DMS53 treated with DMSO at 0.1 percent for 48 hours (cell line): ENCODE results near the gene NIFK.
"Not testable (repeated sequence)": the region's sequence is repeated elsewhere in the genome, so short reads cannot be mapped to it uniquely, and the experiment has no call there.

Source experiments
- DNase-seq: peaks from one replicate; lab custom pipeline; 2025; ENCODE audit not compliant: unreplicated experiment; lab: John Stamatoyannopoulos, UW

The NIFK gene

DNA sequence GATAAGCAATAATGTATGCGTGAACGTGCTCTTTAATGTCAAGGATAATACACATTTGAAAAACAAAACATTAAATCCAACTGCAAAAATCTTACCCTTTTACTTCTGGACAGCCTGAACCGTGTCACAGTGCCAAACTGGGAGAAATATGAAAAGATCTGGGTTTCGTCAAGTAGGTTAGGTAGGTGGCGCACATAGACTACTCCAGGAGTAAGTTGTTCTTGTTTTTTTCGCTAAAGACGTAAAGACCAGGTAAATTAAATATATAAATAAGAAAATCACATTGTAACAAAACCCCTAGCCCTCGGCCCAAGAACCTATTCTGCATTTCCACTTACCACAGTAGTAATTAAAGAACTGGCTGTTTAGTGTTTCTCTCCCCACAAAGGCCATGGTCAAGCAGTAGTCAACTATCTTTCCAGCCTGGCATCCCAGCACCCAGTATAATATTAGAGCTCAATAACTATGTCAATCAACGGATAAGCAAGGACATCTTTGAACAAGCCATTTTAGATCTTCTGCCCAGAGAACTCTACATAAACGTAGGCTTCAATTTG lies 1.1 kb downstream of the NIFK start:
- DNase-seq, result no peak

DNA sequence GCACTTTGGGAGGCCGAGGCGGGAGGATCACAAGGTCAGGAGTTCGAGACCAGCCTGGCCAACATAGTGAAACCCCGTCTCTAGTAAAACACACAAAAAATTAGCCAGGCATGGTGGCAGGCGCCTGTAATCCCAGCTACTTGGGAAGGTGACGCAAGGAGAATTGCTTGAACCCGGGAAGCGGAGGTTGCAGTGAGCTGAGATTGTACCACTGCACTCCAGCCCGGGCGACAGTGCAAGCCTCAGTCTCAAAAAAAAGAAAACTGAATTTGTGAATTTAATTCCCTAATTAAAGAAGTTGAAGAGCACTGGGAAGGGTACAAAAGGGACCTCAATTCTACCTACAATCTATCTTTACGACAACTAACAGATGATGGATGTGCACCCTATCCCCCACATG lies 2.1 kb downstream of the NIFK start:
- not testable (repeated sequence) for DNase-seq

DNA sequence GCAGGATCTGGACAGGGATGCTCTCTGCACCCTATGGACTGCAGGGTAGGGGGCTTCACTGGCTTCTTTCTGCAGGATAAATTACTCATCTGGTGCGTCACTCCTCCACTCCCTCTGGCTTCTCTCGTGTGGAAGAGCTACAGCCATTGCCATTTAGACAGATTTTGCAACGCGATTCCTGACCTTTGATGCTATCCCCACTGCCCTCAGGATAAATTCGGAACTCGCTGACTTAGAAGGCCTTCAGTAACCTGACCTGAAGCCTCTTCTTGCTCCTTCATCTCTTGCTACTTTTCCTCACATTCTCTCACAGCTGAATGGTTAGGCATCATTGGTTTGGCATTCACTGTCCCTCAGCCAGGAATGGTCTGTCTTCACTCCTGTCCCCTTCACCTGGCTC lies 5.3 kb downstream of the NIFK start:
- DNase-seq, result no peak

DNA sequence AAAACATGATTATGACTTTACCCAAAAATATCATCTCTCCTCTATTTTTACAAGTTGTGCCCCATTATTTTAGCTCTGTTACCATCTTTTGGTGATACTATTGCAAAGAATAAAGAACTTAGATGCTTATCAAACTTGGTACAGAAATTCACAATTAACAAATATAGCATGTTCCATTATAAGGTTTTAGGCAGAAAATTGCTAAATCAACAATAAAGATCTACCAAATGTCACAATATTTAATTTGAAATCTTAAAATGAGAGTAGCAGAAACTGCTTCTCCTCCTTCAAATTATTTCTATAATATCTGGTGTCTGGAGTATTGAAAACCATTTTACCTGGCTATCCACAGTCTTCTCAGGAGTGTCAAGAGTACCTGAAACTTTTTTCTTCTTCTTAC lies 8.7 kb downstream of the NIFK start:
- DNase-seq, result no peak

DNA sequence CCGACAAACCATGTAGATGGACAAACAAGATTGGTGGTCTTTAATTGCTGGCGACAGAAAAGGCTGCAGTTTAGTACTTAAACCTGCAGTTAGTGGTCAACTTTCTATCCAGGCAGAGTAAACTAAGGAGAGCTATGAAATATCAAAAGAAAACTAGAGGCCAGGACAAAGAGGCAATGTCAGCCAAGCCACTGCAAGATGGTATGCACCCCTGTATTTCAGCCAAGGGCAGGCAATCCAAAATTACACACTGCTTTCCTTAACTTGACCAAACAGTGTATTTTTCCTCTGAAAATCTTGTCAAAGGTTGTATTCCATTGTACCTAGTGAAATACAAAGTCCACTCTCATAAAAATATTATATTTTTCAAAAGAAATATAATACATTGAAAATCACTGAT lies 9.3 kb downstream of the NIFK start:
- no peak for DNase-seq

DNA sequence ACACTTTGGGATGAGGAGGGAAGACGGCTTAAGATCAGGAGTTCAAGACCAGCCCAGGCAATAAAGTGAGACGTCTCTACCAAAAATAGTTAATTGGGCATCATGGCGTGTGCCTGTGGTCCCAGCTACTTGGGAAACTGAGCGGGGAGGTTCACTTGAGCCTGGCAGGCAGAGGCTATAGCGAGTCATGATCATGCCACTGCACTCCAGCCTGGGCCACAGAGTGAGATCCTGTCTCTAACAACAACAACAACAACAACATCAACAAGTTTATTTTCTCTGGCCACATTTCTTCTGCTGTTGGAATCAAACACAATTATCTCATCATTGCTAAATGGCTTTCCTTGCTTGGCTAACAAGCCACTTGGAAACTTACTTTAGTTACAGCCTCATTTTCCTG lies 13.4 kb downstream of the NIFK start:
- DNase-seq, result no peak

DNA sequence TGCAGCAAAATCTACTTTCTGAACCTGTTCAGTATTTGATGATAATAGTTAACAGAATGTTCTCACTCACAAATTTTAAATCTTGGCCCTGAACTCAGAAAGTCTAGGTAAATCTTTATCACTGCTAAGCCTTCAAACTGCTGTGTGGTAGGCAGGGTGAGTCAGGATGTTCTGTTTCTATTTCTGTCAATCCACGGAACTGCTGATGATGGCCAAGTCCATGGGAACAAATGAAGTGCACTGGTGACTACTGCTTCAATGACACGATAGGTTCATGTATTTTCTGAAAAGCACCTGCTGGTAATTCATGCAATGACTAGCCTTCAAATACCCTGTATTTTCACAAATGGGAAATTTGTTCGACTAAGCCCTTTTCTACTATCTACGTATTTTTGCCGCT lies 14.2 kb downstream of the NIFK start:
- DNase-seq, result peak; percentile 2

DNA sequence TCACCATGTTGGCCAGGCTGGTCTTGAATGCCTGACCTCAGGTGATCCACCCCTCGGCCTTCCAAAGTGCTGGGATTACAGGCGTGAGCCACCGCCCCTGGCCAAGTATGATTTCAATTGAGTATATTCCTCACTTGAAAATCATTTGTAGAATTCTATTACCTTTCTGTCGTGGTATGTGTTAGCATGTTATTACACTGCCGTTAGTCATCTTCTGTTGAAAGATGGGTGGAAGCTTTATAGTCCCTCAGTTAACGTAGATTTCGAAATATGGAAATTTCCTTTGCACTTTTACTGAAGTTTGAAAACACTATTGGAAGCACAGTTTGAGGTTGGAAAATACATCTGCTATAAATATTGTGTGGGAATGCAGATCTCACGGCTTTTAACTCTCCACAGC lies 14.7 kb downstream of the NIFK start:
- no peak for DNase-seq

DNA sequence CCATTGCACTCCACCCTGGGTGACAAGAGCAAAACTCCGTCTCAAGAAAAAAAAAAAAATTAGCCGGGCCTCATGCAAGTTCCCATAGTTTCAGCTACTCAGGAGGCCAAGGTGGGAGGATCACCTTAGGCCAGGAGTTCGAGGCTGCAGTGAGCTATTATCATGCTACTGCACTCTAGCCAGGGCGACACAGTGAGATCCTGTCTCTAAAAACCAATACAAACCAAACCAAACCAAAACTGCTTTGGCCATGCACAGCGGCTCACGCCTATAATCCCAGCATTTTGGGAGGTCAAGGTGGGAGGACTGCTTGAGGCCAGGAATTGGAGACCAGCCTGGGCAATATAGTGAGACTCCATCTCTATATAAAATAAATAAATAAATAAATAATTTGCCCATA lies 19.1 kb downstream of the NIFK start:
- DNase-seq, result no peak

DNA sequence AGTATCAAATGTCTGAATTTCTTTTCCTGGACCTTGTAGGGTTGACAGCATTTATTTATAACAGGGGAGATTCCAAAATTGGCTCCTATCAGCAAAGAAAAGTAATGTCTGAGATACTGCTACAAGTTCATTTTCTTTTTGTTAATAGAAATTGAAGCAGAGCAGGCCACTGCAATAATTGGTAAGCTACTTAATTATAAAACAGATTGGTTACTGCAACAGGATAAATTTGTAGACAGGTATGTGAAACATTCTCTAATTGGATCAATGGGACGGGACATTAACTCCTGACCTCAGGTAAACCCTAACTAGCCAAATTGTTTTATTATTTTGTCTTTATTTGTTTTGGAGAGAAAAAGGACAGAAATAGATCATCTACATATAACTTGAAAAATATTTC lies 20.5 kb downstream of the NIFK start:
- DNase-seq, result no peak

DNA sequence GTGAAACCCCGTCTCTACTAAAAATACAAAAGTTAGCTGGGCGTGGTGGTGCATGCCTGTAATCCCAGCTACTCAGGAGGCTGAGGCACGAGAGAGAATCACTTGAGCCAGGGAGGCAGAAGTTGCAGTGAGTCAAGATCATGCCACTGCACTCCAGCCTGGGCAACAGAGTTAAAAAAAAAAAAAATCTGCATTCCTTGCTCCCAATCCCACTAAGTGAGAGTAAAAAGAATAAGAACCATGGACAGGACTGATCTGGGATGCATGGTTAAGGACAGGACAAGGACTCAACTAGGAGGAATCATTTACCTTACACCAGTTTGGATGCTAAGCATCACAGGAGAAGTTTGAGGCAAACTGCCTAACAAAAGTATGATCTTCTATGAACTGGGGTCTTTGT lies 25.2 kb downstream of the NIFK start:
- not testable (repeated sequence) for DNase-seq

DNA sequence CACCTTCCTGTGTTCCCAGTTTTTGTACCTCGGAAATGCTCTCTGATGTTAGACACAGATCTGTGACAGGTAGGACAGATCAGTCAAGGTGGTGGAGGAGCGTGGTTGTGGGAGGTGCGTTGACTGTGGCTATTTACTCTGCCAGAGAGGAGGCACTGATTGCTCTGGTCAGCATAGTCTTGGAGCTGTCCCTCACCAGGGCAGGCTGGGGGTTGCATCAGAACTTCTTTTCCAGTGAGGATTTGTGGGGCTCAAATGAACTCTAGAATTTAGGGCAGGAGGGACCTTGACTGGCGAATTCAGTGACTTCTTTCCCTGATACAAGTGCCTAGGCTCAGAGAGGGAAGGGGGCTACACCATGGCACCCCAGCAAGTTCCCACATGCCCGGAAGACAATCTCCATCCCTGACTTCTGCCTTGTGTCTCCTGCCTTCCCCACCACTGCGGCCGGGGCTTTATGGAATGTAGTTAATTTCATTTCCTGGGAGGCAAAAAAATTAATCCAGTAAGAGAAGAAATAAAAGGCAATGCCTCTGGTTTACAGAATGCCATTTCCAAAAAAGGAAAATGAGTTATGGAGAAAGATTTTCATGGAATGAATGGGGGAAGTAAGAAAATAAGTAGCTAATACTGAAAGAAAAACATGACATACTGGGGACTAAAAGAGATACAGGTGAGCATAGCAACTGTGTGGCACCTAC lies 26.1 kb downstream of the NIFK start:
- no peak for DNase-seq

DNA sequence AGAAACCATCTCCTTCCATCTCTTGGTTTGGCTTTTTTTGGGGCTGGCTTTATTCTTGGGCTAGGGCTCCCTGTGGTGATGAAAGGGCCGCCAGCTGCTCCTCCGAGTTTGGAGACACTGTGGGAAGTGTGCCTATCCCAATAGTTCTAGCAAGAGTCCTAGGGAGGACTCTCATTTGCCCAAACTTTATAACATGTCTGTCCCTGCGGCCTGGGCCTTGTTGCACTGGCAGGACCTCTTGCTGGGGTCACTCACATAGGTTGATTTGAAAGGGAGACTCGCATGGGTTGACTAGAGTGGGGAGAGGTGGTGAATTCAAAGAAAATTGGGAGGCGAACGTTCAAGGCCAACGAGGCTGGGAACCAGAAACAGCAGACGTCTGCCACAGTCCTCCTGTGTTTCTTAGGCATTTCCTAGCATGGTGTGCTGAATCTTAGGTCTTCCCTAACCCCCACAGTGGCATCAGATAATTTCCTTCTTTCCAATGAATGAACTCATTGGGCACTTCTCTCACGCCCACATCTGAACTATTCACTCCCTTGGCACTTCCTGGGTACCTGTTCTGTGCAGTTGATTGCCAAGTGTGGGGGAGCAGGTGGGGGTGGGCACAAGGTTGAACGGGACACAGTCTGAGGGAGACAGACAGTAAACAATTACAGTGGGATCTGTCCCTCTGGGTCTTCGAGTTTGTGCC lies 26.8 kb downstream of the NIFK start:
- DNase-seq, result no peak

DNA sequence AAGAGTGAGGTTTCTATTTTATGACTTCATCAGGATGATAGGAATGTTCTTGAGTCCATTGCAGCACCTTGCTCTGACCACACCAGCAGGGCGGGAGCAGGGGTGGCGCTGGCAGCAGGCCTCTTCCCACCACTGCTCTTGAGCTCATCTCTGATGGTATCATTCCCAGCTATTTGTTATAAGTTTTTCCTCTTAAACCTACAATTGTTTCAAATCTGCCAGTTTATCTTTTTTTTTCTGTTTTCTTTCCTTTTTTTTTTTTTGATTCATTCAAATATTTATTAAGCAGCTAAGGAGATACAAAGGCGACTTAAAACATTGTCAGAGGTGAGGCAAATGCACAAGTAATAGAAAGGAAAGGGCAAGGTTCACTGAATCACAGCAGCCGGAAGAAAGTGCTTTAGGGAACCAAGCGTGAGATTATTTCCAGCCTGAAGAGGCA lies 28.7 kb downstream of the NIFK start:
- DNase-seq, result no peak

DNA sequence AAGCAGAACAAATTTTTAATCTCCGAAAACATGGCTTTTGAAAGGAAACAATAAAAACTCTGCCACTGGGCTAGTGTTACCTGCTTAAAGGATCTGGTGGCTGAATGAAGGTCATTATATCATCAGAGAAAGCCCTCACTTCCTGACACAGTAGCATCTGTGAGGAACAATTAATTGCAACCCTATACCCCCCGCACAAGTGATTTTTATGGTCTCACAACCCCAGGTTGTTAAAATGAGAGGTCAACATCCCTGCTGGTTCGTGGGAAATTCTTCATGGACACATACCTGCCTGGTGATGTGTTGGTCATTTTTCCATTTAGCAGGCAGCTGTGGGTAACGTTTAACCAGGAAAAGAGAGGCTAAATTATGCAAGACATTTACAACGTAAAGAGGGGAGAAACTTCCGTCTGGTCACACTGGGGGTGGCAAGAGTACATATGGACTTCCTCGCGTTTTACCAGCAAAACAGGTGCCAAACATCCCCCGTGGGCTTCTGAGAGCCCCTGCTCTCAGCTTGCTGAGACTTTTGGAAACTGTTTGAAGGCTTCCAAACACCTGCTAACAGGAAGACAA lies 29.2 kb downstream of the NIFK start:
- peak; percentile 23 for DNase-seq

DNA sequence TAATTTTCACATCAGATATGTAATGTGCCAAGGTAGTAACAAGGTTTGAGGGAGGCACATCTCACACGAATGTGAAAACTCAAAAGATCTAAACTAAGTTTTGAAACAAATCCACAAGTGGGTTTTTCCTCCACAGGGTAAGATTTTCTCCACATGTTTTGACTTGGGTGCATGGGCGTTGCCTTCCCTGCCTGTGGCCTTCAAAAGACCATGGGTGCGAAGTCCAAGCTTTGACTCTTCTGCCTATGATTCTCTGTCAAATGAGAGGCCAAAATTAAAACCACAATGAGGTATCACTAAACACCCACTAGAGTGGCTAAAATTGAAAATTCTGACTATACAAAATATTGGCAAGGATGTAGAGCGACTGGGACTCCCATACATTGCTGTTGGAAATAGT lies 30.7 kb downstream of the NIFK start:
- DNase-seq, result no peak

DNA sequence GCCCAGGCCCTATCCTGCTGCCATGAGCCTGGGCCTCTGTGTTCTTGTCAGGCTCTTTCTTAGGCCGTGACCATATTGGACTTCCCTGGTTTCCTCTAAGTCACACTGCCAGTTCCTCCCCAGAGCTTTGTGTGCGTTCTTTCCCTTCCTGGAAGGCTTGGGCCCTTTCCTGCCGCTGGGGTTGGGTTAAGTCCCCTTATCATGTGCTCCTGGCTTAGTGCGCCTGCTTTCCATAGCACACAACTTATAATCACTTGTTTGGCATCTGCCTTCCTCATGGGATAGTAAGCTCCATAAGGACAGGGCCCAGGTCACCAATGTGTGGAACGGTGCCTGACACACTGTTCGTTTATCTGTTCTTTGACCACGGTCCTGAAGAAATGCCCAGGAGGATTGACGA lies 31.3 kb downstream of the NIFK start:
- DNase-seq, result no peak

DNA sequence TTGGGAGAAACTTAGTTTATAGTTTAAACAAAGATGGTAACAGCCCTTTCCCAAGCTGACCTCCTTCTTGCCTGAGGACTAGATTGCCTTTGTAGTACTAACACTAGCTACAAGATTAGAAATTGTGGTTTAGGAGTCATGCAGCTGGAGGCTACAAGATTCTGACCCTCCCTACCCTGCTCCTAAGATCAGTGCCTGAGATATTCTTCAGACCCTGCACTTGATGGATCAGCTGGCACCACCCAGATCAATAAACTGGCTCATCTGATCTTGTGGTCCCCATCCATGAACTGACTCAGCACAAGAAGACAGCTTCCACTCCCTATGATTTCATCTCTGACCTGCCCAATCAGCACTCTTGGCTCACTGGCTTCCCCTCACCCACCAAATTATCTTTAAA lies 34.9 kb downstream of the NIFK start:
- DNase-seq, result not testable (repeated sequence)

DNA sequence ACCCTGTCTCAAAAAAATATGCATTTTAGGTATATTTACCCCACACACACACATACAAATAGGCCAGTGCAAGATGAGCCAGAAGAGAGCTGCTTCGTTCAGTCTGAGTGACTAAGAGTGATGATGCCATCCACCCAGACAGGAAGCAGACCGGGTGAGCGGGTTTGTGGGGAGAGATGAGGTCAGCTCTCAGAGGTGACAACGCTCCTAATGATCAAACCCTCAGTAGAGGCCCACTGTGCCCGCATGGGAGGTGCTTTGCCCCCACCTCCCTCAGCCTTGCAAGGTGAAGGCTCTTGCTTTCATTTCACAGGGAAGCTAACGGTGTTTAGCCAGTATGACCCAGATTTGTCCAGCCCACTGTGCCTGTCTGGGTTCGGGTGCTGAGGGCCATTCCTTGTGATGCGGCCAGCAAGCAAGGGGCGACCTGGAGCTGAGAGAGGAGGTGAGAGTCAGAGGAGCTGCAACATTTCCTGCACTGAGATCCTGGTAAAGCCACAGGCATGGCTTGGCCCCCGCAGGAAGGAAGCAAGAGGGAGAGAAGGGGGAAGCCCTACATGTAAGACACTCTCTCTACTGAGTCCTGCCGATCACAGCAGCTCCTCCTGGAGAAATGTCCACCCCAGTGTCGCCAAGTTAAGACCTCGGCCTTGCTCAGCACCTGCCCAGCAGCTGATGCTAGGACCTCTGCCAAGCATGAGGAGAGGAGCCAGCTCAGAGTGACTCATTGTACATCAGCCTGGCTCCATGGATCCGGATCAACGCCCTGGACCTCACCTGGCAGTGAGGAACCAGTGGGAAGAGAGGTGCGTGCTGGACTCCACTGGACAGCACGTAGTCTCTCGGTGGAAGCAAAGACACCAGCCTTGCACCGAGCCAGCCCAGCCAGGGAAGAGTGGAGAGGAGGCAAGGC lies 37.0 kb downstream of the NIFK start:
- DNase-seq, result peak; percentile 95

DNA sequence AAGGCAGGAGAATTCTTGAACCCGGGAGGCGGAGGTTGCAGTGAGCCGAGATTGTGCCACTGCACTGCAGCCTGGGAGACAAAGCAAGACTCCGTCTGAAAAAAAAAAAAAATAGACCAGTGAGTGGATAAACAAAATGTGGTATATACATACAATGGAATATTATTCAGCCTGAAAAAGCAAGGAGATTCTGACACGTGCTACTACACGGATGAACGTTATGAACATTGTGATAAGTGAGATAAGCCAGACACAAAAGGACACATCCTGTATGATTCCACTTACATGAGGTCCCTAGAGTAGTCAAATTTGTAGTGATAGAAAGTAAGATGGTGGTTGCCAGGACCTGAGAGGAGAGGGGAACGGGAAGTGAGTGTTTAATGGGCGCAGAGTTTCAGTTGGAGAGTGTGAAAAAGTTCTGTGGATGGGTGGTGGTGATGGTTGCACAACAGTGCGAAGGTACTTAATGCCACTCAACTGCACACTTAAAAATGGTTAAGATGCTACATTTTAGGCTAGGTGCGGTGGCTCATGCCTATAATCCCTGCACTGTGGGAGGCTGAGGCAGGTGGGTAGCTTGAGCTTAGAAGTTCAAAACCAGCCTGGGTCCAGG lies 38.3 kb downstream of the NIFK start:
- no peak for DNase-seq
